Nephron (organoid): ENCODE data around the gene TMEM30B.

Experiments used
- H3K27ac Mint-ChIP-seq, 3 experiments: 2 replicates each; pipeline ENCODE4 v1.8.0; 2020; ENCODE audit warnings: mixed read lengths in 3 of 3, mild to moderate bottlenecking in 2 of 3, moderate library complexity in 1 of 3
- H3K27me3 Mint-ChIP-seq: 2 replicates; pipeline ENCODE4 v1.8.0; 2021; ENCODE audit warnings: low read depth, mild to moderate bottlenecking, moderate library complexity, mixed read lengths
- H3K36me3 Mint-ChIP-seq: 2 replicates; pipeline ENCODE4 v1.8.0; 2020; ENCODE audit warnings: low read depth, mixed read lengths
- H3K4me1 Mint-ChIP-seq: 2 replicates; pipeline ENCODE4 v1.8.0; 2020; ENCODE audit warnings: mixed read lengths
- H3K4me3 Mint-ChIP-seq, 3 experiments: 2 replicates each; pipeline ENCODE4 v1.8.0; 2020; ENCODE audit warnings: mild to moderate bottlenecking in 3 of 3, mixed read lengths in 3 of 3, moderate library complexity in 2 of 3
- H3K9me3 Mint-ChIP-seq: 2 replicates; pipeline ENCODE4 v1.8.0; 2020; ENCODE audit warnings: mixed read lengths
- CTCF ChIP-seq, 3 experiments: fragments of 200-600 bp; sonication (generic); IDR thresholded peaks; one replicate each; pipeline ENCODE4 v1.5.0; 2021; ENCODE audit warnings: antibody characterized with exemption in 3 of 3; ENCODE audit not compliant: unreplicated experiment in 3 of 3

The TMEM30B gene

GRCh38 chr14:61296719-61297502, 15.8 kb upstream of the TMEM30B start:
- no peaks in the 10 kb centered on the region for H3K27me3 Mint-ChIP-seq

GRCh38 chr14:61296151-61296550, 15.0 kb upstream of the TMEM30B start:
- no peak for TF ChIP-seq CTCF (IDR thresholded peaks at IDR 0.05; ENCODE audit: unreplicated experiment in 3 of 3)
- H3K4me3 Mint-ChIP-seq, result no peak overlapping the region
- no peaks in the 10 kb centered on the region for H3K27me3 Mint-ChIP-seq
- H3K4me1 Mint-ChIP-seq, result no peaks in the 10 kb centered on the region
- no peak overlapping the region for H3K27ac Mint-ChIP-seq
- H3K36me3 Mint-ChIP-seq, result no peaks in the 10 kb centered on the region
- peaks cover 2% of the 10 kb centered on the region for H3K9me3 Mint-ChIP-seq

More at GRCh38 chr14:61296719-61297502, 15.8 kb upstream of the TMEM30B start:
- TF ChIP-seq CTCF (IDR thresholded peaks at IDR 0.05; ENCODE audit: unreplicated experiment in 3 of 3), result peak; percentile 58 to 66 (median 61)
- Mint-ChIP-seq H3K36me3 (no peaks in the 10 kb centered on the region), H3K4me3 (no peak overlapping the region), H3K27ac (no peak overlapping the region), H3K4me1 (no peaks in the 10 kb centered on the region), H3K9me3 (peaks cover 2% of the 10 kb centered on the region)

GRCh38 chr14:61290701-61291100, 9.6 kb upstream of the TMEM30B start:
- H3K4me3 Mint-ChIP-seq, result no peak overlapping the region
- H3K27me3 Mint-ChIP-seq, result peaks cover 19% of the 10 kb centered on the region
- TF ChIP-seq CTCF (IDR thresholded peaks at IDR 0.05; ENCODE audit: unreplicated experiment in 3 of 3), result no peak
- H3K27ac Mint-ChIP-seq, result no peak overlapping the region
- H3K36me3 Mint-ChIP-seq, result no peaks in the 10 kb centered on the region
- H3K4me1 Mint-ChIP-seq, result peaks cover 7% of the 10 kb centered on the region
- no peaks in the 10 kb centered on the region for H3K9me3 Mint-ChIP-seq

GRCh38 chr14:61288720-61289119, 7.6 kb upstream of the TMEM30B start:
- H3K27ac Mint-ChIP-seq, result no peak overlapping the region
- H3K9me3 Mint-ChIP-seq, result no peaks in the 10 kb centered on the region
- no peak overlapping the region for H3K4me3 Mint-ChIP-seq
- no peaks in the 10 kb centered on the region for H3K36me3 Mint-ChIP-seq
- TF ChIP-seq CTCF (IDR thresholded peaks at IDR 0.05; ENCODE audit: unreplicated experiment in 3 of 3), result no peak
- peaks cover 31% of the 10 kb centered on the region for H3K27me3 Mint-ChIP-seq
- peaks cover 12% of the 10 kb centered on the region for H3K4me1 Mint-ChIP-seq

GRCh38 chr14:61288228-61288627, 7.1 kb upstream of the TMEM30B start:
- Mint-ChIP-seq H3K27me3 (peaks cover 36% of the 10 kb centered on the region), H3K4me3 (no peak overlapping the region), H3K4me1 (peaks cover 12% of the 10 kb centered on the region), H3K9me3 (no peaks in the 10 kb centered on the region), H3K27ac (no peak overlapping the region), H3K36me3 (no peaks in the 10 kb centered on the region)
- no peak for TF ChIP-seq CTCF (IDR thresholded peaks at IDR 0.05; ENCODE audit: unreplicated experiment in 3 of 3)

GRCh38 chr14:61287196-61287595, 6.1 kb upstream of the TMEM30B start:
- Mint-ChIP-seq H3K4me3 (no peak overlapping the region), H3K9me3 (no peaks in the 10 kb centered on the region)
- TF ChIP-seq CTCF (IDR thresholded peaks at IDR 0.05; ENCODE audit: unreplicated experiment in 3 of 3), result no peak

More at GRCh38 chr14:61287196-61287595, 6.1 kb upstream of the TMEM30B start:
- Mint-ChIP-seq H3K36me3 (no peaks in the 10 kb centered on the region), H3K27me3 (peaks cover 45% of the 10 kb centered on the region), H3K27ac (no peak overlapping the region), H3K4me1 (peaks cover 12% of the 10 kb centered on the region)
